ENCODE data around the gene B3GAT3. TPM values are rescaled to one million over a fixed set of nuclear protein-coding genes. Genes with fewer than 3 reads are reported as not detected.

Gene B3GAT3
- total RNA-seq, 1 donor: 30.8 TPM

DNA sequence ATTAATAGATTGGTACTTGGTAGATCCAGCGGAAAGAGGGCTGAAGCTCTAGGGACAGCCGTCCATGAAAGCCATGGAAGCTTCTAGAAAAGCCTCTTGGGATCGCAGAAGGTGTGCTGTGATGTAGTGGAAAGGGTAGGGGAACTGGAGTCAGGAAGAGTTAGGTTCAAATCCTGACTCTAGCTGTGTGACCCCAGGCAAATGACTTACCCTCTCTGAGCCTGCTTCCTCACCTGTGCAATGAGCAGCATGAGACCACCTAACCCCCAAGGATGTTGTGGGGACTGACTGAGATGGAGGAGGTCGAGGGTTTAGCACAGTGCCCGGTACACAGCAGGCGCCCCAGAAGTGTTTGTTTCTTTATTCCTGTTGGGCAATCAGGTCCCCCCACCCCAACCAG is 11.4 kb downstream of the B3GAT3 start:
- Histone ChIP-seq H4K20me1 (ENCODE audit: insufficient read depth, low read length) (peaks cover 2% of the 10 kb centered on the region), H2AFZ (ENCODE audit: low read length) (no peak overlapping the region), H3K9me3 (ENCODE audit: low read depth, low read length) (no peaks in the 10 kb centered on the region), H3K4me2 (ENCODE audit: insufficient read depth, low read length) (no peak overlapping the region), H3K27ac (ENCODE audit: low read depth, low read length) (no peak overlapping the region), H3K4me3 (ENCODE audit: insufficient read depth, low read length) (no peak overlapping the region), H3K36me3 (ENCODE audit: insufficient read depth, low read length) (peaks cover 32% of the 10 kb centered on the region), H3K79me2 (ENCODE audit: insufficient read depth, low read length) (peaks cover 11% of the 10 kb centered on the region), H3K4me1 (ENCODE audit: insufficient read depth, low read length) (peaks cover 11% of the 10 kb centered on the region), H3K27me3 (ENCODE audit: insufficient read depth, low read length) (no peaks in the 10 kb centered on the region)
- DNase-seq (ENCODE audit: insufficient read length, low spot score, missing footprints): no peak
- TF ChIP-seq, protein P1, sequence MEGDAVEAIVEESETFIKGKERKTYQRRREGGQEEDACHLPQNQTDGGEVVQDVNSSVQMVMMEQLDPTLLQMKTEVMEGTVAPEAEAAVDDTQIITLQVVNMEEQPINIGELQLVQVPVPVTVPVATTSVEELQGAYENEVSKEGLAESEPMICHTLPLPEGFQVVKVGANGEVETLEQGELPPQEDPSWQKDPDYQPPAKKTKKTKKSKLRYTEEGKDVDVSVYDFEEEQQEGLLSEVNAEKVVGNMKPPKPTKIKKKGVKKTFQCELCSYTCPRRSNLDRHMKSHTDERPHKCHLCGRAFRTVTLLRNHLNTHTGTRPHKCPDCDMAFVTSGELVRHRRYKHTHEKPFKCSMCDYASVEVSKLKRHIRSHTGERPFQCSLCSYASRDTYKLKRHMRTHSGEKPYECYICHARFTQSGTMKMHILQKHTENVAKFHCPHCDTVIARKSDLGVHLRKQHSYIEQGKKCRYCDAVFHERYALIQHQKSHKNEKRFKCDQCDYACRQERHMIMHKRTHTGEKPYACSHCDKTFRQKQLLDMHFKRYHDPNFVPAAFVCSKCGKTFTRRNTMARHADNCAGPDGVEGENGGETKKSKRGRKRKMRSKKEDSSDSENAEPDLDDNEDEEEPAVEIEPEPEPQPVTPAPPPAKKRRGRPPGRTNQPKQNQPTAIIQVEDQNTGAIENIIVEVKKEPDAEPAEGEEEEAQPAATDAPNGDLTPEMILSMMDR (IDR thresholded peaks at IDR 0.05; ENCODE audit: extremely low read depth, low read depth, low read length): no peak

DNA sequence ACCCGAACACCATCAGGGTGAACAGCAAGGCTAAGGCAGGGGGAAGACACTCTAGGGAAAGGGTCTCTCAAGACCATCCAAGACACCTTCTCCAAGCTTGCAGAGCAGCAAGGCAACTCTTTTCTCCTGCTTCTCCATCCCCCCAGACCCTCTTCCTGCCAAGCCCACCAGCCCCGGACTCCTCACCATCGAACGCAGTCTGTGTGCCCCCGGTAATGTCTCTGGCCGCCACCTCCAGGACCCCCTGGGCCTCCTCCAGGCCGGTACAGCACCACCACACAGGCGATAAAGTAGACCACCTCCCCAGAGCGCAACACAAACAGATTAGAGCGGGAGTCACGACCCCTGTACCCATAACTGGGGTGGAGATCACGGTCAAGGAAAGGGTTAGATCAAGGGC is 13.0 kb downstream of the B3GAT3 start:
- H3K9me3 ChIP-seq (ENCODE audit: low read depth, low read length): no peaks in the 10 kb centered on the region
- peaks cover 41% of the 10 kb centered on the region for H3K36me3 ChIP-seq (ENCODE audit: insufficient read depth, low read length)
- TF ChIP-seq, protein P1 (IDR thresholded peaks at IDR 0.05; ENCODE audit: extremely low read depth, low read depth, low read length): no peak
- no peak overlapping the region for H3K4me3 ChIP-seq (ENCODE audit: insufficient read depth, low read length)
- no peak for DNase-seq (ENCODE audit: insufficient read length, low spot score, missing footprints)
- H3K79me2 ChIP-seq (ENCODE audit: insufficient read depth, low read length): peaks cover 11% of the 10 kb centered on the region
- no peak overlapping the region for H3K4me2 ChIP-seq (ENCODE audit: insufficient read depth, low read length)
- no peak overlapping the region for H3K27ac ChIP-seq (ENCODE audit: low read depth, low read length)
- no peak overlapping the region for H2AFZ ChIP-seq (ENCODE audit: low read length)
- H3K27me3 ChIP-seq (ENCODE audit: insufficient read depth, low read length): no peaks in the 10 kb centered on the region
- H3K4me1 ChIP-seq (ENCODE audit: insufficient read depth, low read length): peaks cover 11% of the 10 kb centered on the region
- peaks cover 2% of the 10 kb centered on the region for H4K20me1 ChIP-seq (ENCODE audit: insufficient read depth, low read length)

DNA sequence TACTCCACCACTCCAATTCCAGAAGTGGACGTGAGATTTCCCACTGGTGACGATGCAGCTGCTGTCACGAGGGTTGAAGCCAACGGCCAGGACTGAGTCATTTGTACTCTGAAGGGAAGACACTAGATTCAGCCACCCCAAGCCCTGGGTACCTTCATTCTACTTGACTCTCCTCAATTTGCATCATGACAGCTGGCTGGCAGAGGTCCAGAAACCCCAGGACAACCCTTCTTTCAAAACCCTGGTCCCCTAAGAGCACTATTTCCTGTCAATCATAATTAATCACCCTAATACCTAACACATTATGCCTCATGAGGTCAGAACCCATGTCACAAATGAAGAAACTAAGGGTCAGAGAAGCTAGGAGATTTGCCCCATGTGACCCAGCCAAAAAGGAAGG is 14.1 kb downstream of the B3GAT3 start:
- H3K79me2 ChIP-seq (ENCODE audit: insufficient read depth, low read length): peaks cover 11% of the 10 kb centered on the region
- H4K20me1 ChIP-seq (ENCODE audit: insufficient read depth, low read length): peaks cover 2% of the 10 kb centered on the region
- no peak overlapping the region for H2AFZ ChIP-seq (ENCODE audit: low read length)
- peaks cover 49% of the 10 kb centered on the region for H3K36me3 ChIP-seq (ENCODE audit: insufficient read depth, low read length)
- H3K4me3 ChIP-seq (ENCODE audit: insufficient read depth, low read length): no peak overlapping the region
- no peak for DNase-seq (ENCODE audit: insufficient read length, low spot score, missing footprints)
- TF ChIP-seq, protein P1 (IDR thresholded peaks at IDR 0.05; ENCODE audit: extremely low read depth, low read depth, low read length): no peak
- H3K4me2 ChIP-seq (ENCODE audit: insufficient read depth, low read length): no peak overlapping the region
- no peaks in the 10 kb centered on the region for H3K27me3 ChIP-seq (ENCODE audit: insufficient read depth, low read length)
- no peak overlapping the region for H3K27ac ChIP-seq (ENCODE audit: low read depth, low read length)
- peaks cover 12% of the 10 kb centered on the region for H3K4me1 ChIP-seq (ENCODE audit: insufficient read depth, low read length)
- no peaks in the 10 kb centered on the region for H3K9me3 ChIP-seq (ENCODE audit: low read depth, low read length)

DNA sequence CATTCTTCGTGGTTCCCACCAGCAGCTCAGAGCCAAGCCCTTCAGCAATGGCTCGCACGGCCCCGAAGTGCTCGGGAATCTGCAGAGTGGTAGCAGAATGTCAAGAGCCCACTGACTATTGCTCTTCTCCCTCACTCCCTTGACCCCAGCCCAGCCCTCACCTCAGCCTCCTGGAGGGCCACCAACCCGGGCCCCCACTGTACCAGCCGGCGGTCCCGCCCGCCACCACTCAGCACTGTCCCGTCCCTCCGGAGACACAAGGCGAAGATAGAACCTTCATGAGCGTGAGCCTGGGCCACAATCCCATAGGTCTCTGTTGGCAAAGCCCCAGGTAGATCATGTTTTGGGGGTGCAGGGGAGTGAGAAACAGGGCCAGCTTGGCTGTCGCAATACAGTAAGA is 15.9 kb downstream of the B3GAT3 start:
- no peaks in the 10 kb centered on the region for H3K27me3 ChIP-seq (ENCODE audit: insufficient read depth, low read length)
- H2AFZ ChIP-seq (ENCODE audit: low read length): no peak overlapping the region
- no peak overlapping the region for H3K27ac ChIP-seq (ENCODE audit: low read depth, low read length)
- TF ChIP-seq, protein P1 (IDR thresholded peaks at IDR 0.05; ENCODE audit: extremely low read depth, low read depth, low read length): no peak
- no peaks in the 10 kb centered on the region for H3K9me3 ChIP-seq (ENCODE audit: low read depth, low read length)
- peaks cover 11% of the 10 kb centered on the region for H3K79me2 ChIP-seq (ENCODE audit: insufficient read depth, low read length)
- H3K4me1 ChIP-seq (ENCODE audit: insufficient read depth, low read length): peaks cover 9% of the 10 kb centered on the region
- peaks cover 2% of the 10 kb centered on the region for H4K20me1 ChIP-seq (ENCODE audit: insufficient read depth, low read length)
- no peak for DNase-seq (ENCODE audit: insufficient read length, low spot score, missing footprints)
- H3K4me2 ChIP-seq (ENCODE audit: insufficient read depth, low read length): no peak overlapping the region
- no peak overlapping the region for H3K4me3 ChIP-seq (ENCODE audit: insufficient read depth, low read length)
- peaks cover 49% of the 10 kb centered on the region for H3K36me3 ChIP-seq (ENCODE audit: insufficient read depth, low read length)

Measured in osteoblast (primary cell).